OCI-LY3 (cell line): ENCODE measurements around the gene CHAF1A.

Source experiments
- H2AFZ ChIP-seq: fragments of 200-600, 300-600 bp; shearing (Covaris generic); 2 replicates; pipeline ENCODE4 v1.6.0; 2014; ENCODE audit warnings: antibody characterized with exemption, low read depth, low read length
- H3K27ac ChIP-seq: fragments of 200-600, 300-600 bp; sonication (generic); 2 replicates; pipeline ENCODE4 v1.5.1; 2014; ENCODE audit warnings: mild to moderate bottlenecking, low read length, moderate library complexity, mixed read lengths
- H3K27me3 ChIP-seq: fragments of 200-600, 300-600 bp; sonication (generic); 2 replicates; pipeline ENCODE4 v1.6.1; 2014; ENCODE audit warnings: low read depth, low read length, mixed read lengths
- H3K36me3 ChIP-seq: fragments of 200-600, 300-600 bp; sonication (generic); replicated peaks from 2 replicates; pipeline ENCODE3; 2014; ENCODE audit warnings: low read depth, low read length, mixed read lengths
- H3K4me1 ChIP-seq: fragments of 300-600, 200-600 bp; sonication (generic); 2 replicates; pipeline ENCODE4 v1.6.1; 2014; ENCODE audit warnings: low read length, mixed read lengths
- H3K4me2 ChIP-seq: fragments of 200-600, 300-600 bp; sonication (generic); 2 replicates; pipeline ENCODE4 v1.6.1; 2014; ENCODE audit warnings: low read length, mixed read lengths
- H3K4me3 ChIP-seq: fragments of 300-600, 200-600 bp; sonication (generic); 2 replicates; pipeline ENCODE4 v1.5.1; 2014; ENCODE audit warnings: antibody characterized with exemption, mild to moderate bottlenecking, low read length, moderate library complexity
- H3K79me2 ChIP-seq: fragments of 300-600, 200-600 bp; shearing (Covaris generic); 2 replicates; pipeline ENCODE4 v1.6.1; 2014; ENCODE audit warnings: mild to moderate bottlenecking, low read length, mixed read lengths
- H3K9ac ChIP-seq: fragments of 300-600, 200-600 bp; shearing (Covaris generic); 2 replicates; pipeline ENCODE4 v1.6.0; 2014; ENCODE audit warnings: mild to moderate bottlenecking, low read length, moderate library complexity
- H3K9me3 ChIP-seq: fragments of 200-600, 300-600 bp; shearing (Covaris generic); 2 replicates; pipeline ENCODE4 v1.6.1; 2014; ENCODE audit warnings: low read length, mixed read lengths; ENCODE audit not compliant: insufficient read depth
- H4K20me1 ChIP-seq: fragments of 200-600, 300-600 bp; sonication (generic); 2 replicates; pipeline ENCODE4 v1.6.1; 2016; ENCODE audit warnings: low read length, mixed read lengths; ENCODE audit not compliant: insufficient read depth
- EZH2phosphoT487 ChIP-seq: fragments of 200-600 bp; shearing (Covaris generic); IDR thresholded peaks from 2 replicates; pipeline ENCODE4 v1.6.1; 2018; ENCODE audit warnings: antibody characterized with exemption, mixed run types, low read depth
- TF ChIP-seq, protein P1 (sequence below): fragments of 200-600, 300-600 bp; sonication (generic); IDR thresholded peaks from 2 replicates; pipeline ENCODE4 v1.5.1; 2014; ENCODE audit warnings: antibody characterized with exemption, low read length, low read depth

The CHAF1A gene

DNA sequence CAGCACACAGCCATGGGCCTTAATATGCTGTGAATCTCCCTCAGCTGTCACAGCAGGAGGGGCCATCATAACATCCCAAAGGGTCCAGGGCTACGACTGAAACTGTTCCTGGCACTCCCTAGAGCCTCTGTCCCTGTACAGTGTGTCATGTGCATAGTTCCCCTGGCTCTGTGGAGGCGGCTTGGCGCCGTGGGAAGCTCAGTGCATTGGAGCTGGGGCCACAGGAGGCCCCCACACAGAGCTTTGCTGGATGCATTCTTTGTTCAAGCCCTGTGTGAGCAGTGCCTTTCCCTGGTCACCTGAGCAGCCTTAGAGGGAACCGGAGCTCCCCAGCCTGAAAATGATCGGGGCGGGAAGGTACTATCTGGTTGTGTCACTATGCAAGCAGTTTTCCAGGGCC lies 33.8 kb downstream of the CHAF1A start:
- Histone ChIP-seq H3K27me3 (no peaks in the 10 kb centered on the region), H3K4me3 (no peak overlapping the region), H4K20me1 (peaks cover 8% of the 10 kb centered on the region; the same call in 1 of the 2 replicates), H2AFZ (no peak overlapping the region), H3K9me3 (no peaks in the 10 kb centered on the region), H3K36me3 (peaks cover 68% of the 10 kb centered on the region), H3K9ac (no peak overlapping the region), H3K27ac (no peak overlapping the region), H3K79me2 (peaks cover 41% of the 10 kb centered on the region), H3K4me2 (no peak overlapping the region), H3K4me1 (no peaks in the 10 kb centered on the region)
- TF ChIP-seq, protein P1, sequence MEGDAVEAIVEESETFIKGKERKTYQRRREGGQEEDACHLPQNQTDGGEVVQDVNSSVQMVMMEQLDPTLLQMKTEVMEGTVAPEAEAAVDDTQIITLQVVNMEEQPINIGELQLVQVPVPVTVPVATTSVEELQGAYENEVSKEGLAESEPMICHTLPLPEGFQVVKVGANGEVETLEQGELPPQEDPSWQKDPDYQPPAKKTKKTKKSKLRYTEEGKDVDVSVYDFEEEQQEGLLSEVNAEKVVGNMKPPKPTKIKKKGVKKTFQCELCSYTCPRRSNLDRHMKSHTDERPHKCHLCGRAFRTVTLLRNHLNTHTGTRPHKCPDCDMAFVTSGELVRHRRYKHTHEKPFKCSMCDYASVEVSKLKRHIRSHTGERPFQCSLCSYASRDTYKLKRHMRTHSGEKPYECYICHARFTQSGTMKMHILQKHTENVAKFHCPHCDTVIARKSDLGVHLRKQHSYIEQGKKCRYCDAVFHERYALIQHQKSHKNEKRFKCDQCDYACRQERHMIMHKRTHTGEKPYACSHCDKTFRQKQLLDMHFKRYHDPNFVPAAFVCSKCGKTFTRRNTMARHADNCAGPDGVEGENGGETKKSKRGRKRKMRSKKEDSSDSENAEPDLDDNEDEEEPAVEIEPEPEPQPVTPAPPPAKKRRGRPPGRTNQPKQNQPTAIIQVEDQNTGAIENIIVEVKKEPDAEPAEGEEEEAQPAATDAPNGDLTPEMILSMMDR, result no peak
- TF ChIP-seq EZH2phosphoT487, result no peak

DNA sequence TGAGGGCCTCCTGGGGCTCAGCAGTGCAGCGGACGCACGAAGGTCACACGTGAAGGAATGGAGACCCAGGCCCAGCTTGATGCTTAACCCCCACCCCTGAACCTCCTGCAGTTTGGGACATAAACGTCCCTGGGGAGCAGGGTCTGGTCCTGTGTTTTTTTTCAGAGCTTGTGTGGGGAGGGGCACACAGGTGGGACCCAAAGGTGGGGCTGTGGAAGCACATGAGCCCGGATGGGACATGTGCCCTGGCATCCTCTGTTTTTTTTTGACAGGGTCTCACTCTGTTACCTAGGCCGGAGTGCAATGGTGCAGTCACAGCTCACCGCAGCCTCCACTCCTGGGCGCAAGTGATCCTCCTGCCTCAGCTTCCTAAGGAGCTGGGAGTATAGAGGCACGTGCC lies 34.7 kb downstream of the CHAF1A start:
- no peak overlapping the region for H3K9ac ChIP-seq
- H3K27me3 ChIP-seq, result no peaks in the 10 kb centered on the region
- no peak overlapping the region for H3K4me2 ChIP-seq
- H3K79me2 ChIP-seq, result peaks cover 37% of the 10 kb centered on the region
- no peak overlapping the region for H3K4me3 ChIP-seq
- no peak for TF ChIP-seq EZH2phosphoT487
- TF ChIP-seq, protein P1, result no peak
- peaks cover 4% of the 10 kb centered on the region; the same call in 1 of the 2 replicates for H4K20me1 ChIP-seq
- H3K4me1 ChIP-seq, result no peaks in the 10 kb centered on the region
- H3K36me3 ChIP-seq, result peaks cover 62% of the 10 kb centered on the region
- no peak overlapping the region for H2AFZ ChIP-seq
- no peak overlapping the region for H3K27ac ChIP-seq
- no peaks in the 10 kb centered on the region for H3K9me3 ChIP-seq

DNA sequence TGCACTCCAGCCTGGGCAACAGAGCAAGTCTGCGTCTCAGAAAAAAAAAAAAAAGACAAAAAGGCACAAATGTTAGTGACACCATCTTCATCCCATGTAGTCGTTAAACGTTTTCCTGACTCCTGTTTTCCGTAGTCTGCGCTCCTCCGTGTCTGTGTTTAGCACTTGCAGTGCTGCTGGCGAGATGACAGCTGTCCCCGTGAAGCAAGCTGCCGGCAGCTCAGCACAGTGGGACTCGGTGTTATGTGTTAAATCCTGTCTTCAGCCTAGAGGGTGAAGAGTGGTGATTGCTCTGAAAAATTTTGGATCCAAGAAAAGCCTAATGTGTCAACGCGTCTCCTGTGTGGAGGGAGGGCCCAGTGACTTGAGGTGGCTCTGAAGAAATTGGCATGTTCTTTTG lies 36.8 kb downstream of the CHAF1A start:
- no peak for TF ChIP-seq EZH2phosphoT487
- TF ChIP-seq, protein P1, result no peak
- Histone ChIP-seq H3K9ac (no peak overlapping the region), H3K9me3 (no peaks in the 10 kb centered on the region), H3K4me1 (no peaks in the 10 kb centered on the region), H3K36me3 (peaks cover 52% of the 10 kb centered on the region), H3K79me2 (peaks cover 34% of the 10 kb centered on the region), H2AFZ (no peak overlapping the region), H3K4me2 (no peak overlapping the region), H3K4me3 (no peak overlapping the region), H4K20me1 (peaks cover 4% of the 10 kb centered on the region; the same call in 1 of the 2 replicates), H3K27me3 (no peaks in the 10 kb centered on the region), H3K27ac (no peak overlapping the region)

DNA sequence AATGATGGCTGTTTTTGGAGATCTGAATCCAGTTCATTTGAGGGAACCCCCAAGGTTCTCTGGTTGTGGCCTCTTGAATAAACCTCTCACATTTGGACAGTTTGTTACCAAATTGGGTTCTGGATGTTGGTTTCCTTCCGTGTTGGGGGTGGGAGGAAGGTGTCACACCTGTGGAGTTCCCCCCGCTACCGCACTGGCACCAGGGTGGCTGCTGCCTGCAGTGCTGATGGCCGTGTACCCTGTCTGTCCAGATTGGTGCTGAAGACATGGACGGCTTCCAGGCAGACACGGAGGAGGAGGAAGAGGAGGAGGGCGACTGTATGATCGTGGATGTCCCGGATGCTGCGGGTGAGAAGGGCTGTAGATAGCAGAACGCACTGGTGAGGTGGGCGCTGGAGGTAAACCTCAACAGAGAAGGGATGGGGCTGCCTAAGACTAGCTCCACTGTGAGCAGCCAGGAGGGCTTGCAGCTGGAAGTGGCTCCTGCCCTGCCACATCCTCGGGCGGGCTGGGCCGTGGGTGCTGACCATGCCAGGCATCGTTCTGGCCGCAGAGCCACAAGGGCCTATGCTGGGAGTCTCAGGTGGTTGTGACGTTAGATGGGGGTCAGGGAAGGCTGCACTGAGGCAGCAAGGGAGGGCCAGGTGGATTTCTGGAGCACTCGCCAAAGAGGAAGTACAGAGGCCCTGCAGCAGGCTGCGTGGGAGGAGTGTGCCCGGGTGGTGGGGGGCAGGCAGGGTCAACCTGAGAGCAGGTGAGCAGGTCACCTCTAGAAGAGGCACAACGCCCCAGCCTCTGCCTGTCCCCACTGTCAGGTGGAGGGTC lies 39.8 kb downstream of the CHAF1A start:
- Histone ChIP-seq H3K27me3 (no peaks in the 10 kb centered on the region), H4K20me1 (no peaks in the 10 kb centered on the region; the same call in 1 of the 2 replicates), H3K4me1 (no peaks in the 10 kb centered on the region), H3K36me3 (peaks cover 61% of the 10 kb centered on the region), H3K9ac (no peak overlapping the region), H3K27ac (no peak overlapping the region), H3K79me2 (peaks cover 13% of the 10 kb centered on the region), H3K9me3 (no peaks in the 10 kb centered on the region), H3K4me3 (no peak overlapping the region), H2AFZ (no peak overlapping the region), H3K4me2 (no peak overlapping the region)
- TF ChIP-seq EZH2phosphoT487, result no peak
- TF ChIP-seq, protein P1, result no peak
